ENCODE measurements around the gene DCTN3.

The DCTN3 gene

DNA sequence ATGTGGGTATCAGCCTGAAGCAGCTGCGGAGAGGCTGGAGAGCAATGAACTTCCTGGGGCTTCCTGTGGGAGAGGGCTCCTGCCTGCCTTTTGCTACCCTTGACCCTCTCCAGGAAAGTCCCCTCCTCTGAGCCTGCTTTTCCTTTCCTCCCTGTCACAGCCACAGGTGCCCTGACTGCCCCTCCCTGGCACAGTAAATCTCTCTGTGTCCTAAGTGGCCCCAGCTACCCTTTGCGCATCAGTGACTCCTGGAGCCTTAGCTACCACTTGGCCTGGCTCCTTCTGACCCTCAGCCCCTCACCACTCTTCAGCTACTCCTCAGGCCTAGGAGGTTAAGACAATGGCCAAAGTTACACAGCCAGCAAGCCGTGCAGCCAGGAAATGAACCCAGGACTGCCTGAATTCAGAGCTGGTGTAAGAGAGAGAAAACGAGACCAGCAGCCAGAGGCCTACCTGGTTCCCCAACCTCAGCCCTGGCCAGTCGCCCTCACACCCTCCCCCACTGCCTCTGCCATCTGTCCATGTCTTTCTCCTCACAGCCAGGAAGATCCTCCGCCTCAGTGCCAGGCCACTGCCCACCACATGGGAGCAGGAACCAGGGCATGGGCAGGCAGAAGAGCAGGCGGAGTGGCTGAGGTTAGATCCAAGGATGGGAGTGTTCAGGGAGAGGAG lies 49.4 kb downstream of the DCTN3 start:
- no peak for DNase-seq

DNA sequence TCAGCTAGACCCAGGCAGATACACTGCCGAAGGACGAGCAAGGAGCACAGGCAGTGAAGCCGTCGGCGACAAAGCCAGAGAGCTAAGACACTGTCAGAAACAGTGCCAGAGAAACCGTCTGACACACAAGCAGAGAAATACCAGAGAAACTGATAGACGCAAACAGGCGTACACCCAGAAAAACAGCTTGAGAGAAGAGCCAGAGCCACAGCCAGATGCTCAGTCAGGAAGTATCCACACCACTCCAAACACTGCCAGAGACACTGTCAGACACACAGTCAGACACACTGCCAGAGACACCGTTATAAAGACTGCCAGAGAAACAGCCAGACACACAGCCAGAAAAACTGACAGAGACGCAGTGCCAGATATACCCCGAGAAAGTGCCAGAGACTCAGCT lies 49.9 kb downstream of the DCTN3 start:
- no peak for DNase-seq

GRCh38 chr9:34568774-34569173 lies 51.5 kb downstream of the DCTN3 start:
- DNase-seq = no peak

DNA sequence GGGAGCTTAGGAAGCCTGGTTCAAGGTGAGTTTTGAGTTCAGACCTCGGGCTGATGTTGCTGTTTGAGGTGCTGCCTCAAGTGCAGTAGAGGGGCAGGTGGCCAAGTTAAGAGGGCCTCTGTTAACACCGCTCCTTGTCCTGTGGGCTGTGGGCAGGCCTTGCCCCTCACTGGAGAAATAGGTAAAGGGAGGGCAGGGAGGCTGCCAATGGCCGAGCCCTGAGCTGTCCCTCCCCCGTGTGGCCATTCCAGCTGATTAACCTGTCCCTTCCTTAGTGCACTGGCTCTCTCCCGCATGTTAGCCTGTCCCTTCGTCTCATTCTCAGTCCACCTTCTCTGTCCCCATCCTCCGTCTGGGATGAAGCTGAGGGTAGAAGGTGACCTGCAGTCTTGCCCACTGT lies 52.2 kb downstream of the DCTN3 start:
- DNase-seq = no peak

DNA sequence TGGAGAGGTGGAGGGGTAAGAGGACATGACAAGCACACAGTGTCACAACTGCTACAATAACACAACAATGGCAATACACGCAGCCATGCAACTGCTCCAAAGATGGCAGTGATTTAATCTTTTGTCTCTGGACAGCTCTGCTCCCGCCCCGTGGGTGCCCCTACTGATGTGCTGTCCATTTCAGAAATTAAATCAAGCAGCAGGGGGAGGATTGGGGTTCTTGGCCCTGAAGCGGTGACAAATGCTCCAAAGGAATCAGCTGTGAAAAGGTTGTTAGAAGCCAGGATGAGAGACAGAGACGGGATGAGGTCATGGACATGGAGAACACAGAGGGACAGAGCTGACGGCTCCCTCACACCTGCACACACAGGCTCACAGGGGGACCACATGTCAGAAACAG lies 53.3 kb downstream of the DCTN3 start:
- no peak for DNase-seq

GRCh38 chr9:34566322-34566721 lies 54.0 kb downstream of the DCTN3 start:
- no peak for DNase-seq

- no peak for DNase-seq
Observed at GRCh38 chr9:34565856-34566255, 54.4 kb downstream of the DCTN3 start.

DNA sequence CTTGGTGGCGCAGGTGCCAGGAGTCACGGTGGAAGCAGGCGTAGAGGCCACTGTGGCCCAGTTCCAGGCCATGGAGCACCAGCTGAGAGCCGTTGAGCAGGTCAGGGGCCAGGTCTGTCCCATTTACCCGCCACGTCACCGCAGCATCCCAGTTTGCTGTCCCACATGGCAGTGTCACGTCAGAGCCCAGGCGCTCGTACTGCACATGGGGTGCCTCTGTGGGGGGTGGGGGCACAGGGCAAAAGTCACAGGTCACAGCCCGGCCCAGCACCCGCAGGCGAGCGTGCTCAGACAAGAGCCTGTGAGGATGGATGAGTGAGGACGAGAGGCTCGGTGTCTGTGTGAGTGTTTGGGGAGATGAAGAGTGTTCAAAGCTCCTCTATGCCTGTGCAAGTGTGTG lies 55.7 kb downstream of the DCTN3 start:
- no peak for DNase-seq

Data from NCI-H510A (cell line).